Measurements from ENCODE around the gene OR11G2.
A peak's percentile ranks its signal among the peaks of the same experiment; 100 is the strongest.
"Not testable (repeated sequence)": the region's sequence is repeated elsewhere in the genome, so short reads cannot be mapped to it uniquely, and the experiment has no call there.

OR11G2 gene

DNA sequence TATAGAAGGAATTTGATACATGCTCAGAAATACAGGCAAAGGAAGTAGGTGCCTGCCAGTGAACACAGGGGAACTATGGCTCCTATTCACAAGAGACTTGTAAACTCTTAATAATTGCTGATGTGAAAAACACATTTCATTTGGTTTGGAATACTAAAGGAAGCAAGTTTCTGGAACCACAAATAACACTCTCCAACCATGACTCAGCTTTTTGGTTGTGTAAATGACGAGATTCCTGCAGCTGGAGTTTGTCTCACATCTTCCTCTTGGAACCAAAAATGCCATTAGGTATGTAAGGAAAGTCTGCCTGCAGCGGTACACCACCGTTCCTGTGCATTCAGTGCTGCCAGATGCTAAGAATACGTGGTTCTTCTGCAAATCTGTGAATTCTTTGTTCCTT lies 28.3 kb downstream of the OR11G2 start:
- TF ChIP-seq CTCF (IDR thresholded peaks at IDR 0.05; ENCODE audit: insufficient read depth, low read depth, low read length, missing control alignments): no peak
- DNase-seq (ENCODE audit: low read depth): no peak

GRCh38 chr14:20223410-20223809 lies 32.7 kb downstream of the OR11G2 start, which contains the start of gene OR11H6:
Gene OR11H6 (plus strand): TSS chr14:20223710. CDS start chr14:20223710, 0 bp downstream.
- no peak for TF ChIP-seq CTCF (IDR thresholded peaks at IDR 0.05; ENCODE audit: insufficient read depth, low read depth, low read length, missing control alignments)
- H3K4me3 ChIP-seq (ENCODE audit: low read depth, low read length): no peak within 1 kb of the TSS

More for the DNA sequence above, 28.3 kb downstream of the OR11G2 start:
- H3K4me3 ChIP-seq (ENCODE audit: low read depth, low read length): no peak overlapping the region

DNA sequence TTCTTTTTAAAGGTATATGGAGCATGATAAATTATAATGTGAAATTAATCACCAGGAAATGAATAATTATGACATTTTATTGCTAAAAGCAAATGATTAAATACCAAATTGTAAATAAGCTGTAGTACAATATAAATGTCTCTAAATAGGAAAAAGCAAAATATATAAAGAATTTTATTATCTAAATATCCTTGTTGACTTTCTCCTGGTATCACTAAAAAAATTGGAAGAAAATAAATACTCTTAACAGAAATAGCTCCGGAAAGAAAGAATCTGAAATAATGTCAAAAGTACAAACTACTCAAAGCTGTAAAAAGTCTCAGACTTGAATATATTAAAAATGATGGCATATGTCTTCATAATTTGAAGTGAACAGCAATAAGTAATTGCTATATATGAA lies 38.0 kb downstream of the OR11G2 start, which contains the start of gene OR11H7:
Gene OR11H7 (plus strand): TSS at position 301 of the 400 bp plus-strand sequence.
- no peak for DNase-seq (ENCODE audit: low read depth)
- no peak for TF ChIP-seq CTCF (IDR thresholded peaks at IDR 0.05; ENCODE audit: insufficient read depth, low read depth, low read length, missing control alignments)
- no peak within 1 kb of the TSS for H3K4me3 ChIP-seq (ENCODE audit: low read depth, low read length)

More at GRCh38 chr14:20223410-20223809, 32.7 kb downstream of the OR11G2 start, which contains the start of gene OR11H6:
- DNase-seq (ENCODE audit: low read depth): no peak

DNA sequence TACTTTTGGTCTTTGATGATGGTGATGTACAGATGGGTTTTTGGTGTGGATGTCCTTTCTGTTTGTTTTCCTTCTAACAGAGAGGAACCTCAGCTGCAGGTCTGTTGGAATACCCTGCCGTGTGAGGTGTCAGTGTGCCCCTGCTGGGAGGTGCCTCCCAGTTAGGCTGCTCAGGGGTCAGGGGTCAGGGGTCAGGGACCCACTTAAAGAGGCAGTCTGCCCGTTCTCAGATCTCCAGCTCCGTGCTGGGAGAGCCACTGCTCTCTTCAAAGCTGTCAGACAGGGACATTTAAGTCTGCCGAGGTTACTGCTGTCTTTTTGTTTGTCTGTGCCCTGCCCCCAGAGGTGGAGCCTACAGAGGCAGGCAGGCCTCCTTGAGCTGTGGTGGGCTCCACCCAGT lies 44.7 kb downstream of the OR11G2 start:
- DNase-seq (ENCODE audit: low read depth); H3K4me3 ChIP-seq (ENCODE audit: low read depth, low read length): not testable (repeated sequence)

DNA sequence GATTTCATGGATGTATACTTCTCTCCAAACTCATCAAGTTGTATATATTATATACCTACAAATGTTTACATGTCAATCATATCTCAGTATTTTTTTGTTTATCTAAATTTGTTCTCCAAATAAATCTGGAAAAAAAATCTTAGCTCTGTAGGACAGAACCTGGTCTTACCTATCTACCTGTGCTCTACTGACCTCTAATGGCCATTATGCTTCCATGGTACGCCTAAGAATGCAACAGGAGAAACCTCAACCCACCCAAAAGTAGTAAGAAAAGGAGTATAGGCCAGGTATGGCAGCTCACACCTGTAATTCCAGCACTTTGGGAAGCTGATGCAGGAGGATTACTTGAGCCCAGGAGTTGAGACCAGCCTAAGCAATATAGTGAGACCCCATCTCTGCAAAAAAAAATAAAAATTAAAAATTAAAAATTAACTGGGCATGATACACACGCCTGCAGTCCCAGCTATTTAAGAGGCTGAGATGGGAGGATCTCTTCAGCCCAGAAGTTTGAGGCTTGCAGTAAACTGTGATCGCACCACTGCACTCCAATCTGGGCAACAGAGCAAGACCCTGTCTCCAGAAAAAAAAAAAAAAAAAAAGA lies 57.0 kb downstream of the OR11G2 start:
- peak; percentile 33 for DNase-seq (ENCODE audit: low read depth)
- peak; percentile 24 for TF ChIP-seq CTCF (IDR thresholded peaks at IDR 0.05; ENCODE audit: insufficient read depth, low read depth, low read length, missing control alignments)

More for the DNA sequence above, 57.0 kb downstream of the OR11G2 start:
- H3K4me3 ChIP-seq (ENCODE audit: low read depth, low read length): no peak overlapping the region

Measured in GM12865 (cell line).